ENCODE measurements around the gene P2RY6.
A peak's percentile ranks its signal among the peaks of the same experiment; 100 is the strongest.

The P2RY6 gene

GRCh38 chr11:73237471-73238290 lies 34.5 kb upstream of the P2RY6 start:
- DNase-seq, result peak; percentile 49

- no peak for DNase-seq
These were observed 33.0 kb upstream of the P2RY6 start for GRCh38 chr11:73239111-73239521.

- no peak for DNase-seq
These were observed 32.5 kb upstream of the P2RY6 start for GRCh38 chr11:73239571-73240189.

DNA sequence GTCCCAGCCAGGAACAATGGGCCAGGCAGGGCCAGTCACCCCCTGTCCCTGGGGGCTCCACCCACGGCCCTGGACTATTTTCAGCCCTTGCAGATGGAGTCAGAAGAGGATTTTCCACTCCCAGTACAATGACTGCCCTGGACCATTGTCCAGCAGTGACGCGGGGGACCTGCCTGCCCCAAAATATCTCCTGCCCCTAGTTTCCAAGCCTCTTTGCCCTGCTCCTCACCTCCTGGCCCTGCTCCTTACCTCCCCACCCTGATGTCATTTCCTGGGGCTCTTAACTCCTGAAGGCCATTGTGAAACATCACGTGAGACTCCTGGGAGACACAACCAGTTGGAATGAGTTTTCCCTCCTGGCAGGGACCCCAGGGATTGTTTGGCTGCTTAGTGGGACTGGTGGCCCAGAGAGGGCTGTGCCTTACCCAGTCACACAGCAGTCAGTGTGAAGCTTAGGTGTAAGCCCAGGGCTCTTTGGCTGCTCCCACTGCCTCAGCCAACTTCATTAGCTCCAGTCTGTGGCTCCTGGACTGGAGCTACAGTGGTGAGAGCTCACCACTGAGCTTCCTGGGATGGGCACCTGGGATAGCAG lies 31.9 kb upstream of the P2RY6 start:
- peak; percentile 59 for DNase-seq

DNA sequence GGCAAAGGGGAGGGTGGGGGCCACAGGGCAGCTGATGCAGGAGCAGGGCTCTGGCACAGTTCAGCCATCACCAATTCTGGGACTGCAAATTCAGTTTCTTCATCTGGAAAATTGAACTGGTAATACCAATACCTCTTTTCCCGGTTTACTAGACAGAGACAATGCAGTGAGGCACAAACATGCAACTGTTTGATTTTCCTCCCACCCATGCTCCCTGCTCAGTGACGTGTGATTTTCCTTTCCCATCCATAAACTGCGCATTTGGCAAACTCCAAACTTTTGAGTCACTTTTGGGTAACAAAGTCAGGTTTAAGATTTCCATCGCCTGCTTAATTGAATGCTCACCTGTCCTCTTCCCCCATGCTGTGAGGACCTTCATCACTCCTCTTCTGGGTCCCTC lies 30.8 kb upstream of the P2RY6 start:
- no peak for DNase-seq

DNA sequence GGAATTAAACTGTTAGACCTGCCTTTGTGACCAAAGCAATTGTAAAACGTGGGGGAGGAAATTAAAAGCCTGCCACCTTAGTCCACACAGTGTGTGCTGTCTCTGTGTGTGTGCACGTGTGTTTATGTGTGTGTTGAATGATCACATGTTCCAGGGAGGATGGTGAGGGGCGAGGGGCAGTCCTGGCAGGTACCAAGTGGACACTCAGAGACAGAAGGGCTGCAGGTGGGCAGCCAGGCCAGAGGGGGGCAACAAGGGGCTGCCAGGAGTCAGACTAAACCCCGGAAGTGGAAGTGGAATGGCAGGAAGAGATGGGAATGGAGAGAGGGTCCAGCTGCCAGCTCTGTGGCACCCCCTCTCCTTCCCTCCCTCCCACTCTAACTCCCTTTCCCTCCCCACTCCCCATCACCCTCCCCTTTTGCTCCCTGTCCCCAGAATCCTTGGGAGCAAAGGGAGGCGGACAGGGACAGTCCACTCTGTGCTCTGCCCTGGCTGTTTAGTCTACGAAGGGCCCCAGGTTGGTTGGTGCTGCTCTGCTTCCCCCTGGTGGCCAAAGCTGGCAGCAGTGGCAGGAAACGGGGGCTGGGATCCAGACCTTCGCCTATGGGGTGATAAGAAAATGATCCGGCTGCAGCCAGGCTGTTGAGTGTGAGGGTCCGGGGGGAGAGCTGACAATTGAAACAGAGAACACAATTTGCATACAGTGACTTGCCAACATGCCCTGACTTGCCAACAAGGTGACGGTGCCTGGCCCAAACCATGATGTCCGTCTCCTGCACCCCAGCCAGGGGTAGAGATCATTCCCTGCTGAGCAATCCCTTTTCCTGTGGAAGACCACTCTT lies 29.7 kb upstream of the P2RY6 start:
- DNase-seq, result peak; percentile 65

DNA sequence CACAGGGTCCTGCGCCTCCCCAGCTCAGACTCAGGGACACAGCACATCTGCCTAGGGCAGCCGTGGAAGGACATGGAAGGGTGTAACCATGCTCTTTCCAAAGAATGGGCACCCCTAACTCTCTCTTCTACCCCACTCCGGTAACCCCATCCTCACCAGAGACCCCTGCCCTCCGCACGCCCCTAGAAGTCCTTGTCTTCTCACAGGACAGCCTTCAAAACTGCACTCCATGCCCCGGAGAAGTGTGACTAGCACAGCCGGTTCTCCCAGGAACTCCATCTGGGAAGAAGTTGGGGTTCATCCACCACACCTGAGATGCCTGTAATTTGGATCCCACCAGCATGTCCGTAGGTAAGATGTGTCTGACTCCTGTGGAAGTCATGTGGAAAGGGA lies 29.0 kb upstream of the P2RY6 start:
- DNase-seq, result no peak

GRCh38 chr11:73244589-73245240 lies 27.4 kb upstream of the P2RY6 start:
- no peak for DNase-seq

DNA sequence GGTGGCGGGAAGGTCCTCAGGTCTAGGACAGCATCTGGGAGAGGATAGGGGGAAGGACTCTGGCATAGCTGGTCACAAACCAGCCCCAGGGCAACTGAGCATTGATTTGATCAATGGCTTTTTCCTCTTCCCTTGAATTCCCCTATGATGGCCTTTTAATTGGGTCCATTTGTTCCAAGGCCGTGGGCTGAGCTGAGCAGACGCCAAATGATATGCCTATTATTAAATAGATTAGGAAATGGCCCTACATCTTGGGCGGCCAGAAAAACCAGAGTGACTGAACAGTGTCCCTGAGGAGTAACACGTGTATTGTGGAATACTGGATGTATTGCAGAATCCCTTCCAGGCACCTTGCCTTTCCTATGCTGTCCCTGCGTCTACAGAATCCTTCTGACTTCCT lies 26.7 kb upstream of the P2RY6 start:
- DNase-seq, result no peak

DNA sequence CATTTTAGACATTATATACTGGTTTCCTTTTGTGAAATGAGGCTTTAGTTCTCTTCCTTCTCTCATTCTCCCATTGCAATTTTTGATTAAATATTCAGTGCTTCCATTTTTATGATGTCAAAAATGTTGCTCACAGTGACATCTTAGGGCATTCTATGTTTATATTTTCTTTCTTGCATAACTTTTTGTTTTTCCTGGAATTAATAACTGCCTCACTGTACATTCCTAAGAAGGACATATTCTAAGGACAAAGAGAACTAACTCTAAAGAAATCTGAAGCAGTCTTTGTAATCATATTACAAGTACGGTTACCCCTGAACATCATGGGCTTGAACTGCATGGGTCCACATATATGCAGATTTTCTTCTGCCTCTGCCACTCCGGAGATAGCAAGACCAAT lies 25.8 kb upstream of the P2RY6 start:
- DNase-seq, result no peak

- no peak for DNase-seq
These were observed 23.5 kb upstream of the P2RY6 start for GRCh38 chr11:73248526-73249185.

DNA sequence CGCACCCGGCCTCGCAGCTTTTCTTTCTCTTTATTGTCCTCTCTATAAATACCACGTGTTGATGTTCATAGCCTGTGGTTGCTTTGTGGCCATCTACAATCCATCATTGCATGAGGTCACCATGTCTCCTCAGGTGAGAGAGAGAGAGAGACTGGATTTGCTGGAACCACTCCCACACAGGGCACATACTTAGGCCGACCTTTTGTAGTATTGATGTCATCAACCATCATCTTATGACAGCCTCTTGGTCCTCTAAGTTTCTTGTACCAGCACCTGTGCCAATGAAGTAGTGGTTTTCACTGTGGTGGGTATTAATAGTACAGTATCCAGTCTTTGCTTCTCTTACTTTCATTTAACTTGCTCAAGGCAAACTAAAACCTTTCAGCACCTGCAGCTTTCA lies 22.8 kb upstream of the P2RY6 start:
- no peak for DNase-seq

- no peak for DNase-seq
These were observed 22.0 kb upstream of the P2RY6 start for GRCh38 chr11:73249853-73250783.

DNA sequence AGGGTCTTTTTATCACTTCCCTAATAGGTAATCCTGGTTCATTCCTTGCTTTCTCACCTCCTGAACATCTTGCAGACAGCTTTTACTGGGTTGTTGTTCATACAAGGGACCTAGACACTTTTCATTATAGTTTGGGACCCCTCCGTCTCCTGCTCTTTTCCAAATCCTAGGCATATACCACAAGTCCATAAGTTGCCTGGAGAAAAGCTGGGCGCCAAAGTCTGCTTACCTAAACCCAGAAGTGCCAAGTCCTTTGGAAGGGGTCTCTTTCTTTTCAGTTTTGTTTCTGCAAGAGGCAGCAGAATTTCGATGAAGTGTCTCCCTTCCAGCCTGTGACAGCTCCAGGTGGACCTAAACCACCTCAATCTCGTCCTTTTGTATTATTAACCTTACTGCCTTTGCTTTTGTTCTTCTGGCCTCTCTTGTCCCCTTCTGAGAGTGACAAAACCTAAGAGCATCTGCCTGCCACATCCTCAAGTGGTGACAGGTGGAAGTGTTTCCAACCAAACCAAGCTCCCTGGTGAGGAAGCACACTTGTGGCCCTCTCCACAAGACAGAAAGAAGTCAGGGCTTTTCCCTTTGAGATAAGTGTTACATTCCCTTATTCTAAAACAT lies 19.5 kb upstream of the P2RY6 start:
- no peak for DNase-seq

DNA sequence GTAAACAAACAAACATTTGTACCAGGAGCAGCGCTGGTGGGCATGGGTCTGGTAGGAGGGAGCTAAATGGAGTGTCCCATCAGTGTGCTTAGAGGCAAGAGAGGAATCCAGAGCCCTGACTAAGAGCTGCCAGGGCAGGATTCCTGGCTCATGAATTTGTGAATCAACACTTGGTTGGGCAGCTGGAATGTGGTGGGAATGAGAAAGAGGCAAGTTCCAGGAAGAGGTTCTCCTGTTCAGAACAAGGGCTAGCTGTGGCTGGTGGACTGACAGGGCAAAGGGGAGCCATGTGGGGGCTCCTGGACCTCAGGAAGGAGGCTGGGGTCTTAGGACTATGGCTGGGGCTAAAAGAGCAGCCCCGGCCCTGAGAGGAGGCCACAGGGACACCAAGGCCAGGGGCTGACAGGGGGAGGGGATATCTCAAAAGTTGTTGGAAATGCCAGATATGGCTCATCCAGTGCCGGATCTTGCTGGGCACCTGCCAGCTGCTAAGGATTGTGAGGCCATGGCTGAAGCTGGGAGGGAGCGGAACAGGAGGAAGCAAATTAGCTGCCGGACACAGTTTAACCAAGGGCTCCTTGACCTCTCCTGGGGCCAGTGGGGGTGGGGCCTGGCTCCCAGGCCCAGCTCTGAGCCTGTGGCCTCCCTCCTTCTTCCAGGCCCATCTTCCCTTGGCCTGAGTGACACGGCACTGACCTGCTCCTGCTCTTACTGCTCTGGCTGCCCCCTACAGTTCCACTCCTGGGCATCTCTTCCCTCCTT lies 14.6 kb upstream of the P2RY6 start:
- peak; percentile 95 for DNase-seq

DNA sequence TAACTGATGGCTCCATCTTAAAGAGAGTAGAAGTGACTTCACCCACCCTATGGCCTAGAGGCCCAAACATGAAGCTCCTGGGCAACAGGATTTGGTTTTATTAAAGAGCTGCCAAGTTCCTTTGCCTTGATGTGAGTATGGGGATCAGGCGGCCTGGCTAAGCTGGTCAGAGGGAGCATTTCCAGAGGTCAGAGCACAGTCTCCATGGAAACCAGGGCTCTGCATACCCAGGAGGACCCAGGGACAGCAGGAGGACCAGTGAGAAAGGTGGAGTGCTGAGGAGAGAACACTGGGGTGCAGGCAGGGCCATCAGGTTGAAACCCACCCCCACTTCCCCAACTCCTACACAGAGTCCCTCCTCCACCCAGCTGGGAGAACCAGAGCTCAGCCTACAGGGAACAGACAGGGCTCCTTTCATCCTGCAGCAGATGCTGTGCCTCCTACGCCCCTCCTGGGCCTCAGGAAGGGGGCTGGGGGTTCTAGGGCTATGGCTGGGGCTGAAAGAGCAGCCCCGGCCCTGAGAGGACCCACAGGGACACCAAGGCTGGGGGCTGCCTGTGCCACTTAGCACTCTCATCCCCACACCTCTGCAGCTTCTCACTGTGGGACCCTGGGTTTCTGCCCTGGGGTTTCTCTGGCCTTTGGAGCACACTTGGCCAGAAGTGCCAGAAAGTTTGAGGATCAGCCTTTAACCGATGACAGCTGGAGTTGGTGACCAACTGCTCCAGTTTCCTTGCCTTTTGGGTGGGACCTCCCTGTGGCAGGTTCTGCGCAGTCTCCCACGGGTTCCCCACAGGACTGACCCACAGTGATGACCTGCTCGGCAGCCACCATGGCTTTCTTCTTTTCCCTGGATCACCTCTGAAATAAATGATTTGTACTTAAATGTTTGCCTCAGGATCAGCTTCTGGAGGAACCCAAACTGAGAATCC lies 13.8 kb upstream of the P2RY6 start:
- no peak for DNase-seq

- no peak for DNase-seq
These were observed 12.6 kb upstream of the P2RY6 start for GRCh38 chr11:73259406-73260126.

- DNase-seq, result no peak
These were observed 12.0 kb upstream of the P2RY6 start for GRCh38 chr11:73260127-73260457.

All from fibroblast of skin of right biceps (primary cell).